H1 (cell line): ENCODE measurements around the gene PDS5A. TPM values are rescaled to one million over a fixed set of nuclear protein-coding genes. Genes with fewer than 3 reads are reported as not detected.

Source experiments
- CTCF ChIA-PET: fragments of 300-600 bp; sonication (Branson Sonifier 250); formaldehyde crosslinking; loops from one replicate; lab custom pipeline; 2021; ENCODE audit not compliant: partially characterized antibody; lab: Charles Lee
- POLR2A ChIA-PET: fragments of 300-600 bp; sonication (Branson Sonifier 250); formaldehyde crosslinking; loops from one replicate; lab custom pipeline; 2021; ENCODE audit warnings: inconsistent platforms; ENCODE audit not compliant: partially characterized antibody; lab: Charles Lee
- DNase-seq, 2 experiments: peaks; one replicate each; pipeline versions ENCODE4 v3.0.0 to v3.0.0-alpha.2; 2010 to 2022; ENCODE audit warnings: low spot score in 2 of 2, low read depth in 1 of 2, mixed read lengths in 1 of 2
- FAIRE-seq: peaks from 2 replicates; lab custom pipeline; 2011; peaks lifted over from hg19 to GRCh38; lab: Jason Lieb, UNC
- H2AFZ ChIP-seq: 2 replicates; pipeline ENCODE4 v1.8.1; 2012; ENCODE audit warnings: low read length, inconsistent platforms
- H2AK5ac ChIP-seq: 2 replicates; pipeline ENCODE4 v1.6.1; 2013; ENCODE audit warnings: low read depth, low read length
- H2BK120ac ChIP-seq: replicated peaks from 2 replicates; pipeline ENCODE3; 2013; ENCODE audit warnings: low read depth, low read length, inconsistent platforms
- H2BK12ac ChIP-seq: 2 replicates; pipeline ENCODE4 v1.6.1; 2013; ENCODE audit warnings: low read depth, low read length
- H2BK15ac ChIP-seq: 2 replicates; pipeline ENCODE4 v1.6.1; 2013; ENCODE audit warnings: low read length
- H2BK20ac ChIP-seq: 2 replicates; pipeline ENCODE4 v1.6.1; 2013; ENCODE audit warnings: low read length
- H2BK5ac ChIP-seq: 2 replicates; pipeline ENCODE4 v1.6.1; 2013; ENCODE audit warnings: low read depth, low read length
- H3K14ac ChIP-seq: 2 replicates; pipeline ENCODE4 v1.6.1; 2013; ENCODE audit warnings: inconsistent platforms; ENCODE audit not compliant: insufficient read length
- H3K18ac ChIP-seq: 2 replicates; pipeline ENCODE4 v1.6.1; 2013; ENCODE audit warnings: low read length; ENCODE audit errors: extremely low read depth
- H3K23ac ChIP-seq: 2 replicates; pipeline ENCODE4 v1.6.1; 2013; ENCODE audit warnings: inconsistent platforms; ENCODE audit not compliant: insufficient read length
- H3K23me2 ChIP-seq: 2 replicates; pipeline ENCODE4 v1.6.1; 2013; ENCODE audit warnings: low read depth, low read length
- H3K27ac ChIP-seq: 2 replicates; pipeline ENCODE4 v1.6.1; 2011; ENCODE audit warnings: low read depth, low read length, inconsistent platforms
- H3K27me3 ChIP-seq, 4 experiments: replicated peaks in 1 of 4; 1 replicate in 1 of 4; 2 replicates in 3 of 4; pipeline versions ENCODE4 v1.6.1 to v1.8.1; 2011 to 2013; ENCODE audit warnings: low read length in 3 of 4, mild to moderate bottlenecking in 3 of 4, inconsistent platforms in 2 of 4, mixed read lengths in 2 of 4, moderate library complexity in 1 of 4; ENCODE audit not compliant: control insufficient read depth in 3 of 4, insufficient read depth in 3 of 4; ENCODE audit errors: extremely low read depth in 1 of 4
- H3K36me3 ChIP-seq, 4 experiments: 2 replicates each; pipeline versions ENCODE4 v1.6.1 to v1.8.1; 2011 to 2013; ENCODE audit warnings: mild to moderate bottlenecking in 4 of 4, low read length in 3 of 4, moderate library complexity in 2 of 4, control low read depth in 1 of 4, inconsistent platforms in 1 of 4; ENCODE audit not compliant: insufficient read depth in 4 of 4, control insufficient read depth in 2 of 4
- H3K4ac ChIP-seq: replicated peaks from 2 replicates; pipeline ENCODE3; 2013; ENCODE audit warnings: low read length, low read depth, mixed read lengths, inconsistent platforms; ENCODE audit not compliant: insufficient read length
- H3K4me1 ChIP-seq, 4 experiments: replicated peaks in 1 of 4; 1 replicate in 1 of 4; 2 replicates in 3 of 4; pipeline versions ENCODE4 v1.6.1 to v1.8.1; 2011 to 2013; ENCODE audit warnings: low read length in 3 of 4, inconsistent platforms in 2 of 4, mixed read lengths in 1 of 4; ENCODE audit not compliant: insufficient read depth in 4 of 4, control insufficient read depth in 3 of 4
- H3K4me2 ChIP-seq, 2 experiments: 2 replicates each; pipeline versions ENCODE4 v1.6.1 to v1.8.1; 2011 to 2013; ENCODE audit warnings: low read depth in 2 of 2, low read length in 2 of 2, control low read depth in 1 of 2, inconsistent platforms in 1 of 2, mild to moderate bottlenecking in 1 of 2; ENCODE audit not compliant: insufficient read depth in 1 of 2
- H3K4me3 ChIP-seq, 4 experiments: fragments of 200-600, 300-600 bp in 1 of 4; sonication (generic), shearing (Covaris generic), sonication (Bioruptor Twin) in 1 of 4; 2 replicates each; pipeline versions ENCODE4 v1.5.1 to v1.8.1; 2011 to 2016; ENCODE audit warnings: low read length in 4 of 4, low read depth in 3 of 4, control low read depth in 2 of 4, inconsistent platforms in 2 of 4, mild to moderate bottlenecking in 2 of 4, mixed read lengths in 1 of 4, moderate library complexity in 1 of 4; ENCODE audit not compliant: insufficient read depth in 2 of 4; ENCODE audit errors: extremely low read depth in 1 of 4
- H3K56ac ChIP-seq: replicated peaks from 2 replicates; pipeline ENCODE3; 2013; ENCODE audit warnings: low read depth, mild to moderate bottlenecking, mixed read lengths, low read length, inconsistent platforms; ENCODE audit not compliant: insufficient read length
- H3K79me1 ChIP-seq: 2 replicates; pipeline ENCODE4 v1.6.1; 2013; ENCODE audit warnings: low read depth, low read length, control low read depth
- H3K79me2 ChIP-seq, 2 experiments: 2 replicates each; pipeline versions ENCODE4 v1.6.1 to v1.8.1; 2012 to 2013; ENCODE audit warnings: low read length in 2 of 2, mild to moderate bottlenecking in 2 of 2, inconsistent platforms in 1 of 2; ENCODE audit not compliant: insufficient read depth in 2 of 2, control insufficient read depth in 1 of 2
- H3K9ac ChIP-seq, 4 experiments: replicated peaks in 1 of 4; 1 replicate in 1 of 4; 2 replicates in 3 of 4; pipeline versions ENCODE4 v1.6.1 to v1.8.1; 2011 to 2013; ENCODE audit warnings: low read depth in 3 of 4, low read length in 3 of 4, control low read depth in 2 of 4, mild to moderate bottlenecking in 2 of 4, moderate library complexity in 2 of 4, inconsistent platforms in 1 of 4; ENCODE audit errors: extremely low read depth in 1 of 4
- H3K9me3 ChIP-seq, 2 experiments: 2 replicates each; pipeline versions ENCODE4 v1.6.1 to v1.8.1; 2012 to 2013; ENCODE audit warnings: mild to moderate bottlenecking in 2 of 2, moderate library complexity in 2 of 2, control low read depth in 1 of 2, inconsistent platforms in 1 of 2, low read depth in 1 of 2, low read length in 1 of 2, mixed read lengths in 1 of 2; ENCODE audit not compliant: insufficient read depth in 2 of 2
- H4K20me1 ChIP-seq, 2 experiments: replicated peaks in 1 of 2; 2 replicates each; pipeline versions ENCODE3 to v1.8.1; 2011 to 2013; ENCODE audit warnings: inconsistent platforms in 2 of 2, low read length in 2 of 2, mild to moderate bottlenecking in 1 of 2; ENCODE audit not compliant: insufficient read depth in 2 of 2, control insufficient read depth in 1 of 2
- H4K5ac ChIP-seq: 2 replicates; pipeline ENCODE4 v1.6.1; 2013; ENCODE audit warnings: low read length, low read depth, mixed read lengths, inconsistent platforms; ENCODE audit not compliant: insufficient read length
- H4K8ac ChIP-seq: 2 replicates; pipeline ENCODE4 v1.8.0; 2013; ENCODE audit warnings: mild to moderate bottlenecking, moderate library complexity, low read length, inconsistent platforms; ENCODE audit not compliant: insufficient read depth; ENCODE audit errors: extremely low read depth
- H4K91ac ChIP-seq: replicated peaks from 2 replicates; pipeline ENCODE3; 2013; ENCODE audit warnings: low read length, mixed read lengths, inconsistent platforms; ENCODE audit not compliant: insufficient read length
- ATF2 ChIP-seq: IDR thresholded peaks from 2 replicates; pipeline ENCODE4 v1.6.1; 2012; ENCODE audit warnings: low read length, inconsistent platforms
- BRCA1 ChIP-seq: IDR thresholded peaks from 2 replicates; pipeline ENCODE4 v1.6.1; 2012; ENCODE audit warnings: low read depth, low read length, improper control_type of control experiment
- CREB1 ChIP-seq: IDR thresholded peaks from 2 replicates; pipeline ENCODE4 v1.6.1; 2012; ENCODE audit warnings: inconsistent platforms
- EP300 ChIP-seq, 2 experiments: IDR thresholded peaks; 1 replicate in 1 of 2; 2 replicates in 1 of 2; pipeline ENCODE4 v1.6.1; 2011 to 2012; ENCODE audit warnings: low read depth in 2 of 2, low read length in 2 of 2, mild to moderate bottlenecking in 2 of 2, borderline replicate concordance in 1 of 2, inconsistent platforms in 1 of 2, moderate library complexity in 1 of 2
- GABPA ChIP-seq: IDR thresholded peaks from 2 replicates; pipeline ENCODE4 v1.6.1; 2011; ENCODE audit warnings: mild to moderate bottlenecking, low read length, moderate library complexity, borderline replicate concordance; ENCODE audit not compliant: insufficient read depth
- KDM4A ChIP-seq: IDR thresholded peaks from one replicate; pipeline ENCODE4 v1.7.1; 2012; ENCODE audit warnings: low read depth, mild to moderate bottlenecking, moderate library complexity, low read length, inconsistent platforms; ENCODE audit not compliant: severe bottlenecking
- KDM5A ChIP-seq: fragments of 200-600 bp; IDR thresholded peaks from 2 replicates; pipeline ENCODE4 v1.7.1; 2012; ENCODE audit warnings: mild to moderate bottlenecking, low read length, inconsistent platforms, mixed read lengths
- MAX ChIP-seq: IDR thresholded peaks from 2 replicates; pipeline ENCODE4 v1.6.1; 2012; ENCODE audit warnings: inconsistent platforms
- POU5F1 ChIP-seq: IDR thresholded peaks from 2 replicates; pipeline ENCODE4 v1.6.1; 2011; ENCODE audit warnings: low read depth, mild to moderate bottlenecking, low read length, moderate library complexity
- RBBP5 ChIP-seq: IDR thresholded peaks from 2 replicates; pipeline ENCODE4 v1.7.1; 2012; ENCODE audit warnings: low read depth, mild to moderate bottlenecking, inconsistent platforms, low read length, moderate library complexity, borderline replicate concordance
- SP2 ChIP-seq: IDR thresholded peaks from 2 replicates; pipeline ENCODE4 v1.6.1; 2012; ENCODE audit warnings: mild to moderate bottlenecking, low read length, inconsistent platforms
- YY1 ChIP-seq: IDR thresholded peaks from 2 replicates; pipeline ENCODE4 v1.6.1; 2011; ENCODE audit warnings: low read depth, mild to moderate bottlenecking, low read length
- WGBS, 2 experiments: shearing (Covaris generic) in 1 of 2; methylation state at CpG; one replicate each; pipeline versions ENCODE4 v1.1.6 to v1.1.7; 2013 to 2015; ENCODE audit warnings: low lambda C conversion rate in 2 of 2, mixed read lengths in 2 of 2, inconsistent platforms in 1 of 2, low coverage in 1 of 2, missing lambda C conversion rate in 1 of 2; ENCODE audit not compliant: insufficient replicate concordance in 2 of 2, insufficient coverage in 1 of 2, insufficient read length in 1 of 2; ENCODE audit errors: extremely low coverage in 1 of 2, missing lambda C conversion rate in 1 of 2; 5-methylcytosine and 5-hydroxymethylcytosine counted together
- polyA plus RNA-seq, 7 experiments: library from polyadenylated mRNA; depleted of rRNA in 3 of 7; stranded (reverse) in 5 of 7; unstranded in 2 of 7; fragments of >200 nt in 5 of 7; fragments of 200-250 nt in 2 of 7; gene quantifications; 1 replicate in 5 of 7; 2 replicates in 1 of 7; 4 replicates in 1 of 7; pipeline versions ENCODE4 v1.2.1 to v1.2.3, GENCODE V29; 2011 to 2013; ENCODE audit warnings: missing spikeins in 2 of 7, mixed read lengths in 2 of 7
- total RNA-seq: library from RNA; stranded (reverse); fragmentation: NEBNext Ultra II Directional; extraction: Animal tissue kit (Norgen Biotek cat#: 25700); gene quantifications from 2 replicates; pipeline ENCODE4 v1.2.1, GENCODE V29; 2021

PDS5A gene
- total and polyA plus RNA-seq, 2 of the 8 experiments (the other 6 are each of a cell fraction or from before 2014, with no cell fraction given) = 15.5 to 76.6 TPM

- Histone ChIP-seq H3K27me3 (no peaks in the 10 kb centered on the region), H3K14ac (no peak overlapping the region), H3K27ac (no peak overlapping the region; the same call in 1 of the 2 replicates), H3K79me1 (no peaks in the 10 kb centered on the region; the same call in 1 of the 2 replicates), H3K18ac (no peak overlapping the region), H3K4me1 (peaks cover 0 to 8% (median 2%) of the 10 kb centered on the region in 4 experiments; a peak in 4 of 7 replicates), H3K79me2 (peaks cover 10 to 92% of the 10 kb centered on the region in 2 experiments), H3K56ac (no peak overlapping the region), H3K4me3 (no peak overlapping the region), H3K4me2 (no peak overlapping the region), H2AK5ac (no peak overlapping the region), H3K4ac (no peak overlapping the region), H4K20me1 (peaks cover 10 to 13% of the 10 kb centered on the region in 2 experiments), H3K9me3 (no peaks in the 10 kb centered on the region), H2BK15ac (no peak overlapping the region), H4K8ac (no peak overlapping the region), H2BK5ac (no peak overlapping the region), H4K91ac (no peak overlapping the region), H2BK12ac (peak overlapping the region; percentile 44; the same call in 1 of the 2 replicates), H2BK20ac (no peak overlapping the region), H3K23ac (no peak overlapping the region), H3K9ac (no peak overlapping the region), H3K23me2 (no peaks in the 10 kb centered on the region), H3K36me3 (no peaks in the 10 kb centered on the region; a peak in 1 of 8 replicates), H2BK120ac (no peak overlapping the region), H2AFZ (no peak overlapping the region), H4K5ac (no peak overlapping the region)
- WGBS, 2 experiments = 91% methylated on average over 9 of the region's 9 CpGs; no CpG with 5 or more reads in 1 of the 2 experiments
- peak in 1 of 2 experiments; percentile 38 for DNase-seq
- ChIA-PET CTCF (no interaction called here), POLR2A (interaction anchor here (1.4 kb wide), 1 partner anchor 13 kb away, joined by 5 read pairs; no protein-coding TSS in a partner anchor)
- FAIRE-seq = no peak
- no peak for TF ChIP-seq BRCA1
- TF ChIP-seq ATF2 = no peak
- no peak for TF ChIP-seq MAX
- TF ChIP-seq YY1 = no peak
- TF ChIP-seq KDM5A = no peak
- TF ChIP-seq EP300 (IDR thresholded peaks at IDR 0.05; ENCODE audit: borderline replicate concordance in 1 of 2, low read depth in 2 of 2, low read length in 2 of 2) = no peak
- TF ChIP-seq GABPA = no peak
- no peak for TF ChIP-seq CREB1
- TF ChIP-seq SP2 = no peak
- no peak for TF ChIP-seq RBBP5
- no peak for TF ChIP-seq POU5F1
- no peak for TF ChIP-seq KDM4A
Observed at GRCh38 chr4:39942507-39942906, 35.2 kb downstream of the PDS5A start.
